MM.1S (cell line): ENCODE data around the gene SYNCRIP.

Experiments used
- DNase-seq: peaks from one replicate; pipeline ENCODE4 v3.0.0-alpha.2; 2015
- H2AFZ ChIP-seq: fragments of 300-600 bp; sonication (generic); 2 replicates; pipeline ENCODE4 v1.6.0; 2016; ENCODE audit warnings: antibody characterized with exemption, low read length
- H3F3A ChIP-seq: fragments of 300-600 bp; sonication (generic); 2 replicates; pipeline ENCODE4 v1.6.1; 2016; ENCODE audit warnings: mild to moderate bottlenecking, antibody characterized with exemption, low read length, moderate library complexity, mixed read lengths; ENCODE audit not compliant: insufficient read depth
- H3K27ac ChIP-seq: fragments of 300-600 bp; sonication (generic); 2 replicates; pipeline ENCODE4 v1.5.1; 2016; ENCODE audit warnings: mild to moderate bottlenecking, low read length
- H3K27me3 ChIP-seq: fragments of 300-600 bp; sonication (generic); replicated peaks from 2 replicates; pipeline ENCODE4 v1.6.0; 2016; ENCODE audit warnings: low read length; ENCODE audit not compliant: insufficient read depth
- H3K36me3 ChIP-seq: fragments of 300-600 bp; sonication (generic); replicated peaks from 2 replicates; pipeline ENCODE4 v1.6.1; 2016; ENCODE audit warnings: mild to moderate bottlenecking, low read length, mixed read lengths; ENCODE audit not compliant: insufficient read depth
- H3K4me1 ChIP-seq: fragments of 300-600 bp; sonication (generic); 2 replicates; pipeline ENCODE4 v1.6.1; 2016; ENCODE audit warnings: low read length, mixed read lengths
- H3K4me2 ChIP-seq: fragments of 300-600 bp; sonication (generic); 2 replicates; pipeline ENCODE4 v1.6.0; 2016; ENCODE audit warnings: low read depth, low read length
- H3K4me3 ChIP-seq: fragments of 300-600 bp; sonication (generic); 2 replicates; pipeline ENCODE4 v1.5.1; 2016; ENCODE audit warnings: low read length, mixed read lengths
- H3K79me2 ChIP-seq: fragments of 300-600 bp; sonication (generic); 2 replicates; pipeline ENCODE4 v1.6.1; 2016; ENCODE audit warnings: mixed run types, low read length, mixed read lengths
- H3K9ac ChIP-seq: fragments of 300-600 bp; sonication (generic); 2 replicates; pipeline ENCODE4 v1.6.1; 2016; ENCODE audit warnings: low read length, mixed read lengths
- H3K9me2 ChIP-seq: fragments of 300-600 bp; sonication (generic); replicated peaks from 2 replicates; pipeline ENCODE4 v1.6.1; 2016; ENCODE audit warnings: mild to moderate bottlenecking, low read length, mixed read lengths; ENCODE audit not compliant: insufficient read depth
- H3K9me3 ChIP-seq: fragments of 300-600 bp; sonication (generic); replicated peaks from 2 replicates; pipeline ENCODE4 v1.6.1; 2016; ENCODE audit warnings: mild to moderate bottlenecking, low read length, mixed read lengths; ENCODE audit not compliant: insufficient read depth
- H4K20me1 ChIP-seq: fragments of 300-600 bp; sonication (generic); 2 replicates; pipeline ENCODE4 v1.6.1; 2016; ENCODE audit warnings: mild to moderate bottlenecking, low read length, moderate library complexity, mixed read lengths; ENCODE audit not compliant: insufficient read depth
- EZH2 ChIP-seq: fragments of 300-600 bp; sonication (generic); optimal IDR thresholded peaks from 2 replicates; pipeline ENCODE3; 2017; ENCODE audit warnings: low read depth, mild to moderate bottlenecking, antibody characterized with exemption, low read length, mixed read lengths
- EZH2phosphoT487 ChIP-seq: fragments of 300-600 bp; sonication (generic); IDR thresholded peaks from 2 replicates; pipeline ENCODE4 v1.6.1; 2018; ENCODE audit warnings: antibody characterized with exemption, low read length
- TF ChIP-seq, protein P1 (sequence below): fragments of 300-600 bp; sonication (generic); IDR thresholded peaks from 2 replicates; pipeline ENCODE4 v1.5.1; 2016; ENCODE audit warnings: antibody characterized with exemption, low read length, mixed read lengths

The SYNCRIP gene

DNA sequence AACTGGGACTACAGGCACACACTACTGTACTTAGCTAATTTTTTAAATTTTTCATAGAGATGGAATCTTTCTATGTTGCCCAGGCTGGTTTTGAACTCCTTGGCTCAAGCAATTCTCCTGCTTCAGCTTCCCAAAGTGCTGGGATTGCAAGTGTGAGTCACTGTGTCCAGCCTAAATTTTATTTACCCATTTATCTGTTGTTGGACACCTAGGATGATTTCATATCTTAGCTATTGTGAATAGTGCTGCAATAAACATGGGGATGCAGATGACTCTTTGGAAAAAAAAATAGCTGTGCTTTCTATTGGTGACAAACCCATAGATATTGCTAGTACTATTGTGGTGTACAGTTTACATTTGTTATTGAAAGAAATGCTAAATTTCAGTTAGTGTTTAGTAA lies 19.6 kb upstream of the SYNCRIP start:
- no peaks in the 10 kb centered on the region for H3K36me3 ChIP-seq
- H3K9ac ChIP-seq: no peak overlapping the region
- no peaks in the 10 kb centered on the region for H3K9me2 ChIP-seq
- H3K4me3 ChIP-seq: no peak overlapping the region
- no peak overlapping the region for H2AFZ ChIP-seq
- H4K20me1 ChIP-seq: no peaks in the 10 kb centered on the region
- H3K4me2 ChIP-seq: no peak overlapping the region
- DNase-seq: no peak
- H3K79me2 ChIP-seq: no peaks in the 10 kb centered on the region
- H3F3A ChIP-seq: no peaks in the 10 kb centered on the region
- H3K27me3 ChIP-seq: no peaks in the 10 kb centered on the region
- no peaks in the 10 kb centered on the region for H3K4me1 ChIP-seq
- no peak overlapping the region for H3K27ac ChIP-seq
- no peaks in the 10 kb centered on the region for H3K9me3 ChIP-seq
- TF ChIP-seq, protein P1, sequence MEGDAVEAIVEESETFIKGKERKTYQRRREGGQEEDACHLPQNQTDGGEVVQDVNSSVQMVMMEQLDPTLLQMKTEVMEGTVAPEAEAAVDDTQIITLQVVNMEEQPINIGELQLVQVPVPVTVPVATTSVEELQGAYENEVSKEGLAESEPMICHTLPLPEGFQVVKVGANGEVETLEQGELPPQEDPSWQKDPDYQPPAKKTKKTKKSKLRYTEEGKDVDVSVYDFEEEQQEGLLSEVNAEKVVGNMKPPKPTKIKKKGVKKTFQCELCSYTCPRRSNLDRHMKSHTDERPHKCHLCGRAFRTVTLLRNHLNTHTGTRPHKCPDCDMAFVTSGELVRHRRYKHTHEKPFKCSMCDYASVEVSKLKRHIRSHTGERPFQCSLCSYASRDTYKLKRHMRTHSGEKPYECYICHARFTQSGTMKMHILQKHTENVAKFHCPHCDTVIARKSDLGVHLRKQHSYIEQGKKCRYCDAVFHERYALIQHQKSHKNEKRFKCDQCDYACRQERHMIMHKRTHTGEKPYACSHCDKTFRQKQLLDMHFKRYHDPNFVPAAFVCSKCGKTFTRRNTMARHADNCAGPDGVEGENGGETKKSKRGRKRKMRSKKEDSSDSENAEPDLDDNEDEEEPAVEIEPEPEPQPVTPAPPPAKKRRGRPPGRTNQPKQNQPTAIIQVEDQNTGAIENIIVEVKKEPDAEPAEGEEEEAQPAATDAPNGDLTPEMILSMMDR: no peak

DNA sequence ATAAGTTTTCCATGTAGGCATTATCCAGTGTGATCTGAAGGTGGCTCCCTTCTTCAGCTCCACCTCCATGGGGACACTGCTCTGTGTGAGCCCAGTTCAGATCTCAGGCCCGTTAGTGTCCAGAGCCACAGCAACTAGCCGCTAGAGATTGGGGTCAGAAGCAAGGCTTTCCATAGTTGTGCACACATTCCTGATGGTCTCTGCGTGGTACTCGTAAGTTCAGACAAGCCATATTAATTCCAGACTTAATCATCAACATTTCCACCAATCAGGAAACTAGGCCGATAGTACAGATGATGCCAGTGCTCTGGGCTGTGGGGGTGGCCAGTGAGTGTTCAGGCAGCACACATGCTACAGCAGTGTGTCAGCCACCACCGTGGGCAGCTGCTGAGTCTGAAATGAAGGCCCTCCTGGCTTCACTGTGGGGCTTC lies 17.5 kb upstream of the SYNCRIP start:
- Histone ChIP-seq H3F3A (no peaks in the 10 kb centered on the region), H3K4me2 (no peak overlapping the region), H3K9ac (no peak overlapping the region), H3K36me3 (no peaks in the 10 kb centered on the region), H3K27me3 (no peaks in the 10 kb centered on the region), H2AFZ (no peak overlapping the region), H4K20me1 (no peaks in the 10 kb centered on the region), H3K4me3 (no peak overlapping the region), H3K27ac (no peak overlapping the region), H3K9me2 (no peaks in the 10 kb centered on the region), H3K9me3 (no peaks in the 10 kb centered on the region), H3K79me2 (no peaks in the 10 kb centered on the region), H3K4me1 (no peaks in the 10 kb centered on the region)
- TF ChIP-seq, protein P1: no peak
- TF ChIP-seq EZH2phosphoT487 (no peak), EZH2 (no peak)
- no peak for DNase-seq

DNA sequence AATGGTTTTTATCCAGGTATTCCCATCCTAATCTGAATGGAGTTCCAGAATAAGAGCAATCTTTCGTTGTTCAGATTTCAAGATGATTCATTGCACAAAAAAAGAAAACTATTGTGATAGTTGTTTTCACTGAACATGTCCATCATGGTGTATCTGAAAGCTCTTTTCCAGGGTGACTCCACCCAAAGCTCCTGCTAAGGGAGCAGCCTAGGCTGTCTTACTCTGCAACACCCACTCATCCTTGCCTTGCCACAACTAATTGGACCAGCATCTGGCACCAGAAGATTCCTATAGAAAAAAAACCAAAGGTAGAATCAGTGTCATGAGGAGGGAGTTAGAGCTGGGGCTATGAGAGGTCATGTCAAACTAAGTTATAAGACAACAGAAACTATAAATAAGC lies 7.9 kb upstream of the SYNCRIP start:
- Histone ChIP-seq H3K9me3 (no peaks in the 10 kb centered on the region), H3K4me3 (no peak overlapping the region), H3K9me2 (no peaks in the 10 kb centered on the region), H3K27ac (no peak overlapping the region), H3K27me3 (no peaks in the 10 kb centered on the region), H3F3A (no peaks in the 10 kb centered on the region), H3K4me2 (no peak overlapping the region), H2AFZ (no peak overlapping the region), H4K20me1 (no peaks in the 10 kb centered on the region), H3K36me3 (no peaks in the 10 kb centered on the region), H3K79me2 (no peaks in the 10 kb centered on the region), H3K4me1 (no peaks in the 10 kb centered on the region), H3K9ac (no peak overlapping the region)
- DNase-seq: no peak
- TF ChIP-seq EZH2phosphoT487 (no peak), EZH2 (no peak)
- TF ChIP-seq, protein P1: no peak

GRCh38 chr6:85644279-85644762 lies 1.6 kb upstream of the SYNCRIP start:
- Histone ChIP-seq H3K79me2 (peaks cover 41% of the 10 kb centered on the region), H2AFZ (peak overlapping the region; percentile 76), H3K4me3 (peak overlapping the region; percentile 63), H3K9me3 (no peaks in the 10 kb centered on the region), H3K36me3 (peaks cover 6% of the 10 kb centered on the region; the same call in 1 of the 2 replicates), H3K9ac (peak overlapping the region; percentile 81), H3K9me2 (no peaks in the 10 kb centered on the region), H3K27ac (peak overlapping the region; percentile 94), H3K4me1 (peaks cover 12% of the 10 kb centered on the region), H3F3A (peaks cover 13% of the 10 kb centered on the region), H3K27me3 (no peaks in the 10 kb centered on the region), H4K20me1 (peaks cover 22% of the 10 kb centered on the region), H3K4me2 (peak overlapping the region; percentile 97)
- TF ChIP-seq EZH2phosphoT487: no peak
- TF ChIP-seq EZH2: no peak
- TF ChIP-seq, protein P1: no peak
- peak; percentile 12 for DNase-seq
